ENCODE data around the gene SKOR1. TPM values are rescaled to one million over a fixed set of nuclear protein-coding genes. Genes with fewer than 3 reads are reported as not detected.

SKOR1 gene
- total and polyA plus RNA-seq, 2 experiments from 2014 or later: 0.11 TPM; not detected in 1

- Histone ChIP-seq H2AFZ (no peak overlapping the region), H3K36me3 (ENCODE audit: low read depth) (no peaks in the 10 kb centered on the region), H3K4me1 (ENCODE audit: insufficient read depth) (0 out of 2 replicates have a peak, but pooled peaks cover 5% of the 10 kb centered on the region), H3K79me2 (ENCODE audit: insufficient read depth) (no peaks in the 10 kb centered on the region), H3K27ac (no peak overlapping the region), H4K20me1 (ENCODE audit: insufficient read depth) (no peaks in the 10 kb centered on the region), H3K4me3 (no peak overlapping the region), H3K9me3 (ENCODE audit: low read depth) (no peaks in the 10 kb centered on the region), H3K9me2 (ENCODE audit: insufficient read depth) (no peaks in the 10 kb centered on the region), H3K4me2 (ENCODE audit: unreplicated experiment) (no peak overlapping the region), H3F3A (ENCODE audit: insufficient read depth) (no peaks in the 10 kb centered on the region; the same call in 1 of the 2 replicates), H3K9ac (no peak overlapping the region), H3K27me3 (replicated peaks; ENCODE audit: insufficient read depth) (peaks cover 9% of the 10 kb centered on the region; the same call in 1 of the 2 replicates)
- WGBS, 2 experiments (ENCODE audit: low coverage in 1 of 2, low lambda C conversion rate in 2 of 2, missing lambda C conversion rate in 2 of 2): 59 to 63% methylated on average over 4 of the region's 4 CpGs
- DNase-seq: no peak
- in situ Hi-C loops (cut with MboI): no loop called here
- TF ChIP-seq EZH2phosphoT487 (IDR thresholded peaks at IDR 0.05; ENCODE audit: insufficient read depth, low read depth) (no peak), EZH2 (IDR thresholded peaks at IDR 0.05; ENCODE audit: insufficient read depth, poor library complexity, severe bottlenecking) (no peak)
These were observed 40.5 kb downstream of the SKOR1 start for GRCh38 chr15:67865766-67866165.

- no peak for DNase-seq
- no peaks in the 10 kb centered on the region for H4K20me1 ChIP-seq (ENCODE audit: insufficient read depth)
- H3K36me3 ChIP-seq (ENCODE audit: low read depth): no peaks in the 10 kb centered on the region
- H3K9me2 ChIP-seq (ENCODE audit: insufficient read depth): no peaks in the 10 kb centered on the region
- H3K4me3 ChIP-seq: no peak overlapping the region
- H3K9me3 ChIP-seq (ENCODE audit: low read depth): no peaks in the 10 kb centered on the region
- H3K27me3 ChIP-seq (replicated peaks; ENCODE audit: insufficient read depth): peaks cover 19% of the 10 kb centered on the region; the same call in 1 of the 2 replicates
- H3K4me1 ChIP-seq (ENCODE audit: insufficient read depth): no peaks in the 10 kb centered on the region
- no peak overlapping the region for H3K9ac ChIP-seq
- TF ChIP-seq EZH2 (IDR thresholded peaks at IDR 0.05; ENCODE audit: insufficient read depth, poor library complexity, severe bottlenecking) (no peak), EZH2phosphoT487 (IDR thresholded peaks at IDR 0.05; ENCODE audit: insufficient read depth, low read depth) (no peak)
- no peak overlapping the region for H3K4me2 ChIP-seq (ENCODE audit: unreplicated experiment)
- no peaks in the 10 kb centered on the region; the same call in 1 of the 2 replicates for H3F3A ChIP-seq (ENCODE audit: insufficient read depth)
- no peaks in the 10 kb centered on the region for H3K79me2 ChIP-seq (ENCODE audit: insufficient read depth)
- in situ Hi-C loops (cut with MboI): no loop called here
- no peak overlapping the region for H2AFZ ChIP-seq
- no peak overlapping the region for H3K27ac ChIP-seq
- 40% methylated on average over 3 of the region's 3 CpGs for WGBS, 2 experiments (ENCODE audit: low coverage in 1 of 2, low lambda C conversion rate in 2 of 2, missing lambda C conversion rate in 2 of 2)
These were observed 44.4 kb downstream of the SKOR1 start for GRCh38 chr15:67869701-67870100.

- H3K79me2 ChIP-seq (ENCODE audit: insufficient read depth): no peaks in the 10 kb centered on the region
- H2AFZ ChIP-seq: no peak overlapping the region
- H4K20me1 ChIP-seq (ENCODE audit: insufficient read depth): no peaks in the 10 kb centered on the region
- H3K9ac ChIP-seq: no peak overlapping the region
- H3K9me3 ChIP-seq (ENCODE audit: low read depth): no peaks in the 10 kb centered on the region
- H3K4me2 ChIP-seq (ENCODE audit: unreplicated experiment): no peak overlapping the region
- no peak overlapping the region for H3K27ac ChIP-seq
- H3F3A ChIP-seq (ENCODE audit: insufficient read depth): no peaks in the 10 kb centered on the region
- TF ChIP-seq EZH2phosphoT487 (IDR thresholded peaks at IDR 0.05; ENCODE audit: insufficient read depth, low read depth) (no peak), EZH2 (IDR thresholded peaks at IDR 0.05; ENCODE audit: insufficient read depth, poor library complexity, severe bottlenecking) (no peak)
- in situ Hi-C loops (cut with MboI): no loop called here
- no peaks in the 10 kb centered on the region for H3K36me3 ChIP-seq (ENCODE audit: low read depth)
- no peaks in the 10 kb centered on the region for H3K9me2 ChIP-seq (ENCODE audit: insufficient read depth)
- no peak for DNase-seq
- no peak overlapping the region for H3K4me3 ChIP-seq
- H3K27me3 ChIP-seq (replicated peaks; ENCODE audit: insufficient read depth): peaks cover 20% of the 10 kb centered on the region; the same call in 1 of the 2 replicates
- H3K4me1 ChIP-seq (ENCODE audit: insufficient read depth): no peaks in the 10 kb centered on the region
These were observed 45.6 kb downstream of the SKOR1 start for GRCh38 chr15:67870868-67871408.

GRCh38 chr15:67873777-67874176 lies 48.5 kb downstream of the SKOR1 start:
- no peak for TF ChIP-seq EZH2 (IDR thresholded peaks at IDR 0.05; ENCODE audit: insufficient read depth, poor library complexity, severe bottlenecking)
- TF ChIP-seq EZH2phosphoT487 (IDR thresholded peaks at IDR 0.05; ENCODE audit: insufficient read depth, low read depth): no peak
- in situ Hi-C loops (cut with MboI): no loop called here

More at GRCh38 chr15:67873777-67874176, 48.5 kb downstream of the SKOR1 start:
- no peaks in the 10 kb centered on the region for H3K79me2 ChIP-seq (ENCODE audit: insufficient read depth)
- no peak overlapping the region for H3K4me2 ChIP-seq (ENCODE audit: unreplicated experiment)
- WGBS, 2 experiments (ENCODE audit: low coverage in 1 of 2, low lambda C conversion rate in 2 of 2, missing lambda C conversion rate in 2 of 2): 55 to 56% methylated on average over 3 of the region's 3 CpGs
- H2AFZ ChIP-seq: no peak overlapping the region
- no peaks in the 10 kb centered on the region for H3K9me3 ChIP-seq (ENCODE audit: low read depth)
- no peak overlapping the region for H3K27ac ChIP-seq
- H3K9me2 ChIP-seq (ENCODE audit: insufficient read depth): no peaks in the 10 kb centered on the region
- no peaks in the 10 kb centered on the region for H3K4me1 ChIP-seq (ENCODE audit: insufficient read depth)
- no peaks in the 10 kb centered on the region for H3F3A ChIP-seq (ENCODE audit: insufficient read depth)
- H3K36me3 ChIP-seq (ENCODE audit: low read depth): no peaks in the 10 kb centered on the region
- no peak overlapping the region for H3K9ac ChIP-seq
- no peak for DNase-seq
- H3K27me3 ChIP-seq (replicated peaks; ENCODE audit: insufficient read depth): peaks cover 12% of the 10 kb centered on the region; the same call in 1 of the 2 replicates
- H4K20me1 ChIP-seq (ENCODE audit: insufficient read depth): no peaks in the 10 kb centered on the region
- no peak overlapping the region for H3K4me3 ChIP-seq

Data from GM23248 (cell line).